Brain pericyte (primary cell): ENCODE measurements around the gene LRRC47.
"Not testable (repeated sequence)": the region's sequence is repeated elsewhere in the genome, so short reads cannot be mapped to it uniquely, and the experiment has no call there.

ENCODE experiments used
- DNase-seq: peaks from one replicate; pipeline ENCODE4 v3.0.0-alpha.2; 2012; ENCODE audit warnings: low read depth, low spot score

The LRRC47 gene

DNA sequence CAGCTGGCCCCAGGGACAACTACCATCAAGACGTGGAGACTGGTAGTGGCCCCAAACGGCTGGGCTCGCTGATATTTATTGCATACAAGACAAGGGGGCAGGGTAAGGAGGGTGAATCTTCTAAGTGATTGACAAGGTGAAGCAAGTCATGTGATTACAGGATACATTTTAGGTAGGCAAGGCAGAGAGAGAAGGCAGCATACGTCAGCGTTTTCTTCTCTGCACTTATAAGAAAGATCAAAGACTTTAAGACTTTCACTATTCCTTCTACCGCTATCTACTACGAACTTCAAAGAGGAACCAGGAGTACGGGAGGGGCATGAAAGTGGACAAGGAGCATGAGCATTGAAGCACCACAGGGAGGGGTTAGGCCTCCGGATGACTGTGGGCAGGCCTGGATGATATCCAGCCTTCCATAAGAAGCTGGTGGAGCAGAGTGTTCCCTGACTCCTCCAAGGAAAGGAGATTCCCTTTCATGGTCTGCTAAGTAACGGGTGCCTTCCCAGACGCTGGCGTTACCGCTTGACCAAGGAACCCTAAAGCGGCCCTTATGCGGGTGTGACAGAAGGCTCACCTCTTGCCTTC, 47.9 kb downstream of the LRRC47 start:
- DNase-seq, result not testable (repeated sequence)

- no peak for DNase-seq
These were observed 48.4 kb downstream of the LRRC47 start for GRCh38 chr1:3747903-3748302.

DNA sequence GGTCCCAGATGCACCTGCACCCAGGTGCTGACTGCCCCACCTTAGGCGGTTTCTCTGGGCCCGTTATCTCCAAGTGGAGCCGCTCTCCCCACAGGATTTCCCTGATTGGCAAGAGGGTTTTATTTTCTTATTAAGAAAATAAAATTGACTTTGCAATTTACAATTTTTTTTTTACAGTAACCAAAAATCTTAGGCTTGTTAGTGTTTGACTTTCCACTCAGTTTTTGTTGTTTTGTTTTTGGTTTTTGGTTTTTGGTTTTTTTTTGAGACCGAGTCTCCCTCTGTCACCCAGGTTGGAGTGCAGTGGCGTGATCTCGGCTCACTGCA, 48.8 kb downstream of the LRRC47 start:
- DNase-seq, result no peak

- no peak for DNase-seq
These were observed 49.3 kb downstream of the LRRC47 start for GRCh38 chr1:3746830-3747521.

DNA sequence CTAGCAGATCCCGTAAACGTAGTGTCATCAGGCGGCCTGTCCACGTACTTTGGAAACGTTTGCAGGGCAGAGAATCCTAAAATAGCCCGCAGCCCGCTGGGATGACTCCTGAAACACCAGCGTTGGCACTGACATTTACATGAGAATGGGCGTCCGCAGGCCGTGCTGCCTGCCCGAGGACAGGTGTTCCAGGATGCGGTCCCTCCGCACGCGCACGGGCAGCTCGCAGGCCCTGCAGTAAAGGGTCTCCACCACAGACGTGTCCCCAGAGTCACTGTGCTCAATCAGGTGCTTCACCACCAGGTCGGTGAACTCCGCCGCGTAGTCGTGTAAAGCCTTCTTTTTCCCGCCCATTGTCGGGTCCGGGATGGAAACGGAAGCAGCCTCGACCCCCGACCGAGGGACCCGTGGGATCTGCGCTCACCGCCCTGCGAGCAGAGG, 49.9 kb downstream of the LRRC47 start:
- no peak for DNase-seq

DNA sequence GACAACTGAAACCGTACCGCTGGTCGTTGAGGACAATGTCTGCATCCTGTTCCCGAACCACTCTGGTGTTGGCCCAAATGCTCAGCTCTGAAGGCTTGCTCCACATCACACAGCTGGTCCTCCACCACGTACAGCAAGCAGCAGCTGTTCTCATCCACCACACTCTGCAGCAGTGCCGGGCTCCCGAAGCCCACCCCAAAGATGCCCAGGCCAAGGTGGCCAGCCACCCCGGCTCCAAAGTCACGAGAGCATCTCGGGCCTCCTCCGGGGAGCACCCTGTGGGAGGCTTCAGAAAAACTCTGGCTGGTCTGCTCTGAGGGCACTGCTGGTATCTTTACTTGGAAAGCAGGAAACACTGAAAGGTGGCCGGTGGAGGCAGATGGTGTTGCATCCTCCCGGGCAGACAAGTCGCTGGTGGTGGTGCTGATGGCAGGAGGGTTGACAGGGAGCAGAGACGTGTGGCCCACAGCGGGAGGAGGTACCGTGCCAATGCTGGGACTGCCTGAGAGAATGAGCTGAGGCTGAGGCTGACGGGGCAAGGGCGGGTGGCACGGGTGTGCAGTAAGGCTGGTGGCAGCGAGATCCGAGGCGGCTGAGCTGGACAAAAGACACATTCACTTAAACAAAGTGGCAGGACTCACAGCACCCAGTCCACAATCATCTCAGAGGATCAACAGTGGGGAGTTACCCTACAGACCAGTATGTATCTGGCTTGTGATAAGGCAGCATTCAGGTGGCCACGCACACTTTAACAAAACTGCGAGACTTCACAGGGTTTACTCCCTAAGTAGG, 50.5 kb downstream of the LRRC47 start:
- DNase-seq, result no peak

DNA sequence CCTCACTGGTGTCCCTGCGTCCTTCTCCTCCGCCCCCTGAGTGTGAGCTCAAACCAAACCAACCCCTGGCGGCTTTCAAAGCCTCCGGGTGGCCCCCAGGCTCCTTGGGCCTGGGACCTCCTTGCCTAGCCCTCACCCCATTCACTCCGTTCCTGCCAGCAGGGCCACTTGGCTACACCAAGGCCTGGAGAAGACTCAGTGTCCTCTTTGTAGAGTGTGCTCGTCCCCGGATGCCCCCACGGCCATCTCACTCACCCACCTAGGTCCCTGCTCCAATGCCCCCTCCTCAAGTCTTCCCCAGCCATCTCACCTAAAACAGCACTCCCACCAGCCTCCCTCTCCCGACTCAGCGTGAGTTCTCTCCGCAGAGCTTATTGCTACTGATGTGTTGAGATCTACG, 51.2 kb downstream of the LRRC47 start:
- DNase-seq, result no peak

DNA sequence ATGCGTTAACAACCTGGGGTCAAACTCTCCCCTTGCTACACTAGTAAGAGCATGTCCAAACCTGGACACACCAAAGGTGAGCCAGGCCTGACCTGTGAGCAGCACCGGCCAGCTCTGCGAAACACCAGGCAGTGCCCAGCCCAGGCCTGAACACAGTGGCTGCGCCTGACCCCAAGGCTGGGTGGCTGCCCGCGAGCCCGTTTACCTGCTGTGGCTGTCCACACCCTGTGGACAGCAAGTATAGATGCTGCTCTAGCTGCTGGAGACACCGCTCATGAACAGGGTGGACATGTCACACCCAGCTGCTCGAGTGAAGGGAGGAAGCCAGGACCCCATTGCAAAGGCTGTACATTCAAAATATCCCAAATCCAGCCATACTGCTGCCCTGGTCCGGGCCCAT, 51.7 kb downstream of the LRRC47 start:
- no peak for DNase-seq

- no peak for DNase-seq
These were observed 52.5 kb downstream of the LRRC47 start for GRCh38 chr1:3743826-3744225.

DNA sequence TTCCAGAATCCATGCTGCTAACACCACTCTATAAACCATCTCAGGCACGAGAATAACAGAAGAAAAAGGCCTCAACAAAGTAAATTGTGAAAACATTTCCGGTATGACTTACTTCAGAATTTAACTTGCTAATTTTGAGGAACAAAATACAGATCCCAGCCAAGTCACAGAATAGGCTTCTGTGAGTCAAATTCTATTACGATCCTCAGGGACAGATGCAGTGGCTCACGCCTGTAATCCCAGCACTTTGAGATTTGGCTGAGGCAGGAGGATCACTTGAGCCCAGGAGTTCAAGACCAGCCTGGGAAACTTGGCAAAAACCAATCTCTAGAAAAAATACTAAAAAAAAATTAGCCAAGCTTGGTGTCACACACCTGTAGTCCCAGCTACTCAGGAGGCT, 52.9 kb downstream of the LRRC47 start:
- no peak for DNase-seq

- DNase-seq, result no peak
These were observed 53.6 kb downstream of the LRRC47 start for GRCh38 chr1:3742439-3743298.

DNA sequence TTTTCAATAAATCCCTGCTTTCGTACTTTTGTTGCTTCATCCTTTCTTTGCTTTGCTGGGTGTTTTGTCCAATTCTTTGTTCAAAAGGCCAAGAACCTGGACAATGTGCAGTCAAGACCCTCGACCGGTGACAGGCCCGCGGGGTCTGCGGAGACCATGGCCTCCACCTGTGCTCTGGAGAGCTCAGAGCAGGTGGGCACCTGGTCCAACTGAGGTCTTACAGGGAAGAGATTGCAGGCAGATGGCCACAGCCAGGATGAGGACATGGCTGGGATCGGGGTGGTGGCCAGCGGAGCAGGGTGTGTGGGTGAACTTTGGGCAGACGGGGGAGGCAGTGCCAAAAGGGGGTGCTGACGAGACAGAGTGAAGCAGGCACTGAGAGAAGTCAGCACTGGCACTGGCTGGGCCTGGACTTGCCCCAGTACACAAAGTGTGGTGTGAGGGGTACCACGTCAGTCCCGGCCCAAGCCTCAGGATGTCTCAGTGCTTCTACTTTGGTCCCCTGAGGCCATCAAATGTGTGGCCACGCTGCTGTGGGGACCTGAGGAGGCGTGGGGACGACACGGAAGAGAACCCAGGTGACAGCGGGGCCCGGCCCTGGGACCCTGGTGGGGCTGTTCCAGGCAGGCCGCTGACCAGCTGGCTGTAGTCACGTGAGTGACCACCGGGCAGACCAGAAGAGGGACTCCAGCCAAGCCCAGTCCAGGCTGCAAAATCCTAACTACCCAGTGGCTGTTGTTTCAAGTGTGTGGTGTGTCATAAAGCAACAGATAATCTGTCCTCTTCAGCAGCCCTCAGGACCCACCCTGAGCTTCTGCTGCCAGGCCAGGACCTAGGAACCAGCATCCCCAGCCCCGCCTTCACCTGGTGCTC, 54.5 kb downstream of the LRRC47 start:
- DNase-seq, result no peak

GRCh38 chr1:3740752-3741151, 55.5 kb downstream of the LRRC47 start:
- no peak for DNase-seq

- no peak for DNase-seq
These were observed 56.3 kb downstream of the LRRC47 start for GRCh38 chr1:3740042-3740441.

DNA sequence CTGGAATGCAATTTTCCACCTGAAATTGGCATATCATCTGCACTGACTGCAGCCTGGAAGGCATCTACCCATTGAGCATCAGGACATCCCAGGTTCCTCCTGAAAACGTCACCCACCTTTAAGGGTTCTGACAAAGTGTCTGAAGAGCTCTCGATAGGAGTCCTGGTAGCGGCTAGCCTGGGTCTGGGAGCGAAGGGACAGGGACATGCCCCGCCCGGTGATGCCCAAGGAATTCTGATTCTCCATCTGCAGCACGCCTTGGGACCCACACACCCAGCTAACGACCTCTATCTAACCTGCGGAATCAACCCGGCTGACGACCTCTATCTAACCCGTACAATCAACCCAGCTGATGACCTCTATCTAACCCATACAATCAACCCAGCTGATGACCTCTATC, 57.4 kb downstream of the LRRC47 start:
- DNase-seq, result no peak

DNA sequence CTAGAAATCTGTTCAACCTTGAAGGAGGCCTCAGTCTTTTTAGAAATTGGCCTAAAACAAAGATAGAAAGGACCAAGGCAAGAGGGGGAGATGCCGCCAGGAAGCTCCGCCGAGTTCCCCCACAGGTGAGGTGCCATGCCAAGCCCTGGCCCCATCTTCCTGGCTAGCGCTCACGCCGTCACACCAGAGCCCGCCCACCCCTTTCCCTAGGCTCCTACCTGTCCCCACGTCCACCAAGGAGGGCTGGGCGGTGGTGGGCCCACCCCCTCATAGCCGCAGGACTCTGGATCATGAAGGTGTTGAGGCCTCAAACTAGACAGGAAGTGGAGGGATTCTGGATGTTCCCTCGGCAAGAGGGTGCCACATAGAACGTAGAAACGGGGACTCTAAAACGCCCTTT, 59.6 kb downstream of the LRRC47 start:
- DNase-seq, result no peak

DNA sequence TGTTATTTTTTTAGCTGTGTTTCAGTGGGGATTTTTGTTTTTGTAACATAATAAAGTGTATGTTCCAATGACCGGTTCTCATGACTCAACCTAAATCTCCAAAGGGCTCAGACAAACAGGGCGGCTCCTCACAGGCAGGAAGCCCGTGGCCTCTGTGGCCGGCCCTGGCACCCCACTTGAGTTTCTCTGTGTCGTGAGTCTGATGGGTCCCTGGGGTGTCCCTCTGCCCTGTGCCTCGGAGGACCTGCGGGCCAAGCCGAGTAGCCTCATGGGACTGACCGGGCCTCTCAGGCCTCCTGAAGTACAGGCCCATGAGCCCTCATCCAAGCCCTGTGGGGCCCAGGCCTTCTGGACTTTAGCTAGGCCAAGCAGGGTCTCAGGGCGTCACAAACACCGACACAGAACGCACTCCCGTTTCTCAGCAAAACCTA, 60.2 kb downstream of the LRRC47 start:
- DNase-seq, result peak; percentile 75

GRCh38 chr1:3735688-3736087, 60.6 kb downstream of the LRRC47 start:
- no peak for DNase-seq

- no peak for DNase-seq
These were observed 61.1 kb downstream of the LRRC47 start for GRCh38 chr1:3735027-3735681.

- DNase-seq, result no peak
These were observed 61.7 kb downstream of the LRRC47 start for GRCh38 chr1:3734602-3735001.
